Activated CD4-positive, alpha-beta T cell treated with anti-CD3 and anti-CD28 coated beads for 1 hour (primary cell): ENCODE data around the gene OR4F6.

Source experiments
- DNase-seq: peaks from one replicate; pipeline ENCODE4 v3.0.0-alpha.2; 2020

OR4F6 gene

GRCh38 chr15:101805605-101806345 is 2.5 kb downstream of the OR4F6 start:
- DNase-seq, result no peak

- DNase-seq, result no peak
These were observed 4.1 kb downstream of the OR4F6 start for GRCh38 chr15:101807345-101807945.

DNA sequence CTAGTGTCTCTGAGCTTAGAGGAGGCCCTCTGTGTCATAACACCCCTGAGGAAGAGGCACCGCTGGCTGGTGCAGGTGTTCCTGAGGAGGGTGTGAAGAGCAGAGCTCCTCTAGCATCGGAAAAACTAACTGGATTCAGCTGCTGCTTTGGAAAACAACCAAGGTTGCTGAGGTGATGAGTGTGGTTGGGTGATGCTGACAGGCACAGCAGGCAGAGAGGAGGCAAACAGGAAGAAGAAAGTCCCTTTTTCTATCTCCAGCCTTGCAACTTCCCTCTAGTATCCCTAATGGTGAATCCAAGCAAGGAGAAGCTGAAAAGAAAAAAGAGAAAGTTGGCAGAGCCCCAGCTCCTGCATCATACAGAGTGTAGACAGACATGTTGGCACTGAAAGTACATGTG is 4.9 kb downstream of the OR4F6 start:
- DNase-seq, result no peak

DNA sequence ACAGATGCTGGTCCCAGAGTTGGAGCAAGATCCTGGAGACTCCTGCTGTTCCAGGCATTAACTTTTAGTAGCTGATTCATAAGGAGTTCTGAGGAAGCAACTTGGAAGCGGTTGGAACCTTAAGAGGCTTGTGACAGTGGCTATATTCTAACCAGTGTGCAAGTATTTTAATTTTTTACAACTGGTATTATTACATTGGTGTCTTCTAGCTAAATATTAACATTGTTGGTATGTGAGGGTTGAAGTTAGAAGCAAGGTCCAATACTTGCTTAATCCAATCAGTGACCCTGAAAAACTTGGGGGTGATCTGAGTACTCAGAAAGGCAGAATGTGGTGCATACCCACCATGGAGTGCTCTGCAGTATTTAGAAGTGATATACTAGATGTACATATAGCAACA is 7.1 kb downstream of the OR4F6 start:
- DNase-seq, result no peak

- no peak for DNase-seq
These were observed 7.6 kb downstream of the OR4F6 start for GRCh38 chr15:101810876-101811275.

DNA sequence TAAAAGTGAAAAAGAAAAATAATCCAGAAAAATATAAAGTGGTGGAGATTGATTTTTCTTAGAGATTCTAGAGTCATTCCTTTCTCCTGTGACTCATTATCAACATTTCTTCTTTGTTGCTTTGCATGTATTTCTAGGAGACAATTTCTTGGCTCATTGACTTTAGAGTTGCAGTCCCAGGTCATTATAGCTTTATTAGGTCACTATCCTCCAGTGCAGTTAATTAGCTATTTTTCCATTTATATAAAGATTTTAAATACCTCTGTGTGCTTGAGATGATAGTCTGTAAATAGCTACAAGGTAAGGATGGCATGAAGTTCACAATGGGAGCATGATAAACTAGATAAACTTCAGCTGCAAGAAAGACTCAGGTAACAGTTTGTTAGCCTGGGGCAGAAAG is 8.6 kb downstream of the OR4F6 start, which contains the start of gene OR4F15:
Gene OR4F15, plus strand, starts transcription at position 301 of the 400 bp plus-strand sequence. CDS start 5,985 bp downstream, outside the sequence.
- DNase-seq, result no peak

- DNase-seq, result no peak
These were observed 10.7 kb downstream of the OR4F6 start for GRCh38 chr15:101813803-101814534.

DNA sequence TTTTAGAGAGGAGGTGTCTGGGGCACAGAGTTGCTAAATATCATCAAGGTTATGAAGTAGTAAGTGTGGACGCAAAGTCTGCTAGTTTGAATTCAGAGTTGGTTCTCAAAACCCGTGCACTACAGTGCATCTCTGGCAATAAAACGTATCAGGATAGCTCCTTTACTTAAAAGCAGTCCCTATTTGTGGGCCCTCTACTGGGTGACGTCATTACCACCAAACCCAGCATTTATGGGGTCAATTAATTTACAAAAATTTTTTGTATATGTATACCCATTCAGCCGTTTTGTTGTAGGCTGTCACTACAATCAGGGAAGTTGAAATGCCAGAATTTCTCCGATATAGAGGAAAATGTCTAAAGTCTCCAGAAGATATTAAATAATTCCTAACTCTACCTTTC is 17.5 kb downstream of the OR4F6 start:
- no peak for DNase-seq

GRCh38 chr15:101827257-101827656 is 23.9 kb downstream of the OR4F6 start:
- no peak for DNase-seq

GRCh38 chr15:101828774-101829173 is 25.5 kb downstream of the OR4F6 start:
- no peak for DNase-seq

DNA sequence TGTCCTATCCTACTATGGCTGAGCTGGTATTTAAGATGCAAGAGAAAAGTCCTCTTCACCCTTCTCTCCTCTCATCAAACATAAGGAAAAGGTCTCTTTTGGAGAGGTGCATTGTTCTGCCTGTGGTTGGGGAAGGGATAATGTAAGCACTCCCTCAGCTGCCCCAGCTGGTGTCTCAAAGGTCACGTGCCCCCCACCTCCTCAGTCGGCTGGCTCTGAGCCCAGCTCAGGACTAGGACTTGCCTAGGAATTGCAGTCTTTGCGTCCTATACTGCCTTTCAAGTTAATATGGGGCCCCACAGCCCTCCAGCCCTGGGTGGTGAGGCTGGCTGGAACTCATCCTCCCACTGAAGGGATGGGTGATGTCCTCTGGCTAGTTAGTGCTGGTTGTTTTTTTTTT is 38.3 kb downstream of the OR4F6 start:
- DNase-seq, result no peak

DNA sequence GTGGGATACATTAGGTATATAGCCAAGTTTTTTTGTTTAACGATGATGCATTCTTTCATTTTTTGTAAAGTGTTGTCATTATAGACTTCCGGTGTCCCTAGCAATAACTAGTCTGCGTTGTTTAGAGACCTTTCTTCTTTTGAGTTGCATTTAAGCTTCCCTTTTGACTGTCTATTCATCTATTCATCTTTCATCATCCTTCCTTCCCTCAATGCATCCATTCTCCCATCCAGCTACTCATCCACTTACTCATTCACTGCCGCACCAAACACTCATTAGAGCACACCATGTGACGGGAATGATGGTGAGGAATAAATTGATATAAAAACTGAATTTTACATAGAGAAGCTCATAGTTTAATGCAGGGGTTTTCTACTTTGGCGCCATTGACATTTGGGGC is 41.6 kb downstream of the OR4F6 start:
- DNase-seq, result no peak

- no peak for DNase-seq
These were observed 49.0 kb downstream of the OR4F6 start for GRCh38 chr15:101852356-101852755.
